ENCODE results near the gene WEE2. TPM values are rescaled to one million over a fixed set of nuclear protein-coding genes. Genes with fewer than 3 reads are reported as not detected.

The WEE2 gene
- total and polyA plus RNA-seq, 2 of the 13 experiments (the other 11 are each of a cell fraction or from before 2014, with no cell fraction given), result not detected

GRCh38 chr7:141695803-141696289 is 12.3 kb upstream of the WEE2 start (continued):
- 0 out of 2 replicates have a peak, but pooled peaks have one; percentile 29 for TF ChIP-seq RERE (CRISPR knock-in tag; IDR thresholded peaks at IDR 0.05; ENCODE audit: low read depth)
- TF ChIP-seq HNF4A (CRISPR knock-in tag; IDR thresholded peaks at IDR 0.05), result peak; percentile 91
- 0 out of 2 replicates have a peak, but pooled peaks have one; percentile 53 for TF ChIP-seq ZNF782 (CRISPR knock-in tag; IDR thresholded peaks at IDR 0.05; ENCODE audit: borderline replicate concordance)
- no peak for TF ChIP-seq REXO4 (CRISPR knock-in tag; IDR thresholded peaks at IDR 0.05; ENCODE audit: borderline replicate concordance)
- peak; percentile 68 for TF ChIP-seq ZNF687 (CRISPR knock-in tag; IDR thresholded peaks at IDR 0.05)
- peak; percentile 51; the same call in 1 of the 2 replicates for TF ChIP-seq MXD4 (CRISPR knock-in tag; IDR thresholded peaks at IDR 0.05)
- TF ChIP-seq MLX (CRISPR knock-in tag; IDR thresholded peaks at IDR 0.05), result peak; percentile 82; the same call in 1 of the 2 replicates
- peak; percentile 62; the same call in 1 of the 2 replicates for TF ChIP-seq ZSCAN22 (CRISPR knock-in tag; IDR thresholded peaks at IDR 0.05)
- no peak for TF ChIP-seq DMTF1 (CRISPR knock-in tag; IDR thresholded peaks at IDR 0.05)
- TF ChIP-seq BHLHE40 (IDR thresholded peaks at IDR 0.05; ENCODE audit: low read length), result peak; percentile 66
- TF ChIP-seq MAFF (IDR thresholded peaks at IDR 0.05; ENCODE audit: low read depth, low read length), result no peak
- TF ChIP-seq AKAP8 (CRISPR knock-in tag; IDR thresholded peaks at IDR 0.05), result no peak
- no peak for TF ChIP-seq ZNF577 (CRISPR knock-in tag; IDR thresholded peaks at IDR 0.05; ENCODE audit: borderline replicate concordance, low read depth)
- TF ChIP-seq SP5 (CRISPR knock-in tag; IDR thresholded peaks at IDR 0.05; ENCODE audit: borderline replicate concordance, low read depth), result 0 out of 2 replicates have a peak, but pooled peaks have one; percentile 21
- no peak for TF ChIP-seq MEF2D (CRISPR knock-in tag; IDR thresholded peaks at IDR 0.05)
- no peak for TF ChIP-seq NCOA5 (CRISPR knock-in tag; IDR thresholded peaks at IDR 0.05)
- peak; percentile 88; the same call in 1 of the 2 replicates for TF ChIP-seq KDM1A (CRISPR knock-in tag; IDR thresholded peaks at IDR 0.05)
